Kidney (tissue), 14 donors: ENCODE measurements around the gene ACP4. TPM values are rescaled to one million over a fixed set of nuclear protein-coding genes. Genes with fewer than 3 reads are reported as not detected.
A peak's percentile ranks its signal among the peaks of the same experiment; 100 is the strongest.

Source experiments
- DNase-seq, 5 donors: peaks; one replicate each; pipeline ENCODE4 v3.0.0-alpha.2; 2013 to 2020
- FAIRE-seq: peaks from 2 replicates; lab custom pipeline; 2012; peaks lifted over from hg19 to GRCh38; lab: Jason Lieb, UNC
- H3K27ac ChIP-seq, 2 donors: one replicate each; pipeline ENCODE4 v1.7.0; 2013; ENCODE audit warnings: low read depth in 2 of 2, low read length in 2 of 2, inconsistent platforms in 1 of 2
- H3K27me3 ChIP-seq: one replicate; pipeline ENCODE4 v1.7.1; 2013; ENCODE audit warnings: low read length, inconsistent platforms; ENCODE audit not compliant: control insufficient read depth, insufficient read depth
- H3K36me3 ChIP-seq, 3 donors: one replicate each; pipeline versions ENCODE4 v1.7.0 to v1.7.1; 2013; ENCODE audit warnings: low read length in 3 of 3, control low read depth in 1 of 3, inconsistent platforms in 1 of 3; ENCODE audit not compliant: insufficient read depth in 3 of 3, control insufficient read depth in 2 of 3
- H3K4me1 ChIP-seq, 3 donors: one replicate each; pipeline versions ENCODE4 v1.7.0 to v1.7.1; 2013; ENCODE audit warnings: low read length in 3 of 3, inconsistent platforms in 1 of 3, low read depth in 1 of 3; ENCODE audit not compliant: control insufficient read depth in 2 of 3, insufficient read depth in 2 of 3
- H3K4me3 ChIP-seq, 3 donors: one replicate each; pipeline versions ENCODE4 v1.7.0 to v1.8.1; 2013; ENCODE audit warnings: low read length in 3 of 3, control low read depth in 1 of 3, inconsistent platforms in 1 of 3
- H3K9ac ChIP-seq, 3 donors: one replicate each; pipeline versions ENCODE4 v1.7.0 to v1.7.1; 2013; ENCODE audit warnings: low read length in 3 of 3, control low read depth in 1 of 3, inconsistent platforms in 1 of 3
- H3K9me3 ChIP-seq, 3 donors: one replicate each; pipeline versions ENCODE4 v1.7.0 to v1.7.1; 2013; ENCODE audit warnings: low read length in 3 of 3, control low read depth in 1 of 3, inconsistent platforms in 1 of 3; ENCODE audit not compliant: control insufficient read depth in 2 of 3, insufficient read depth in 1 of 3
- CTCF ChIP-seq: IDR thresholded peaks from 3 replicates; pipeline ENCODE4 v1.5.1; 2012; ENCODE audit warnings: mild to moderate bottlenecking, moderate library complexity, borderline replicate concordance; ENCODE audit not compliant: insufficient read depth; ENCODE audit errors: extremely low read depth
- intact Hi-C: fragments of 100-400 bp; cut with DNase I; formaldehyde crosslinking; loops from one replicate; pipeline ENCODE4 v1.11.1; 2022
- polyA plus RNA-seq: library from polyadenylated mRNA; stranded (reverse); fragments of 350-450 nt; fragmentation: Illumina TruSeq; extraction: RNeasy Lipid Tissue Mini Kit (QIAGEN cat#74804); gene quantifications from one replicate; pipeline ENCODE4 v1.2.3, GENCODE V29; 2014; ENCODE audit warnings: low read depth, low replicate concordance; ENCODE audit not compliant: insufficient read depth
- total RNA-seq: library from RNA; stranded (reverse); fragmentation: NEBNext Ultra II Directional; extraction: Animal tissue kit (Norgen Biotek cat#: 25700); gene quantifications from one replicate; pipeline ENCODE4 v1.2.1, GENCODE V29; 2021
- donor health status: control.
- donor health status: control.
- donor health status: control.
- donor health status: control.
- donor health status: control.
- donor health status: DM: yes; HTN: yes; CAD: no.
- donor health status: Normal renal cell carcinoma (clear cell type).

ACP4 gene
- total and polyA plus RNA-seq, 2 donors from 2014 or later = not detected

GRCh38 chr19:50792272-50793250 is 2.3 kb downstream of the ACP4 start:
- H3K9ac ChIP-seq = no peak overlapping the region
- no peaks in the 10 kb centered on the region for H3K27me3 ChIP-seq
- no peak for FAIRE-seq
- no peak overlapping the region for H3K4me3 ChIP-seq
- H3K9me3 ChIP-seq = no peaks in the 10 kb centered on the region
- no peaks in the 10 kb centered on the region for H3K36me3 ChIP-seq
- intact Hi-C loops = no loop called here
- DNase-seq = no peak
- TF ChIP-seq CTCF = no peak
- no peak overlapping the region for H3K27ac ChIP-seq
- peaks cover 0 to 3% (median 0%) of the 10 kb centered on the region in 3 donors for H3K4me1 ChIP-seq

GRCh38 chr19:50793558-50794065 is 3.4 kb downstream of the ACP4 start:
- Histone ChIP-seq H3K36me3 (peaks cover 0 to 10% (median 6%) of the 10 kb centered on the region in 3 donors), H3K9ac (no peak overlapping the region), H3K9me3 (no peaks in the 10 kb centered on the region), H3K27me3 (no peaks in the 10 kb centered on the region), H3K4me3 (no peak overlapping the region), H3K4me1 (peaks cover 0 to 3% (median 0%) of the 10 kb centered on the region in 3 donors), H3K27ac (no peak overlapping the region)
- FAIRE-seq (no peak), DNase-seq (no peak)
- intact Hi-C loops = no loop called here
- no peak for TF ChIP-seq CTCF

- Histone ChIP-seq H3K9me3 (no peaks in the 10 kb centered on the region), H3K9ac (no peak overlapping the region), H3K27ac (no peak overlapping the region), H3K4me3 (no peak overlapping the region), H3K4me1 (peaks cover 0 to 3% (median 0%) of the 10 kb centered on the region in 3 donors), H3K36me3 (peaks cover 0 to 10% (median 6%) of the 10 kb centered on the region in 3 donors), H3K27me3 (no peaks in the 10 kb centered on the region)
- TF ChIP-seq CTCF = no peak
- intact Hi-C loops = no loop called here
- no peak for FAIRE-seq
- DNase-seq = peak in 3 of 5 donors; percentile 28 to 63 (median 31)
Measured at GRCh38 chr19:50794074-50794875, 4.1 kb downstream of the ACP4 start.
